Fibroblast of lung (primary cell): ENCODE results near the gene ATXN1. TPM values are rescaled to one million over a fixed set of nuclear protein-coding genes. Genes with fewer than 3 reads are reported as not detected.

Source experiments
- DNase-seq, 2 donors: peaks; one replicate each; pipeline versions ENCODE4 v3.0.0 to v3.0.0-alpha.2; 2010; ENCODE audit warnings: low read depth in 2 of 2
- H2AFZ ChIP-seq: 2 replicates; pipeline ENCODE4 v1.5.1; 2012; ENCODE audit warnings: low read length, control low read depth, inconsistent platforms
- H3K27ac ChIP-seq: 2 replicates; pipeline ENCODE4 v1.5.1; 2011; ENCODE audit warnings: low read length, control low read depth; ENCODE audit not compliant: insufficient read depth
- H3K27me3 ChIP-seq: 2 replicates; pipeline ENCODE4 v1.5.1; 2011; ENCODE audit warnings: mild to moderate bottlenecking, low read length; ENCODE audit not compliant: control insufficient read depth, insufficient read depth
- H3K36me3 ChIP-seq: 2 replicates; pipeline ENCODE4 v1.5.1; 2011; ENCODE audit warnings: low read length; ENCODE audit not compliant: control insufficient read depth, insufficient read depth
- H3K4me1 ChIP-seq: 2 replicates; pipeline ENCODE4 v1.5.1; 2011; ENCODE audit warnings: low read length; ENCODE audit not compliant: control insufficient read depth, insufficient read depth; ENCODE audit errors: extremely low read depth
- H3K4me2 ChIP-seq: 2 replicates; pipeline ENCODE4 v1.5.1; 2011; ENCODE audit warnings: low read length, control low read depth; ENCODE audit not compliant: insufficient read depth; ENCODE audit errors: extremely low read depth
- H3K4me3 ChIP-seq, 4 experiments: fragments of 200-600 bp in 1 of 4; sonication (generic) in 1 of 4; replicated peaks in 1 of 4; 2 replicates each; pipeline ENCODE4 v1.5.1; 2011 to 2016; ENCODE audit warnings: low read length in 4 of 4, low read depth in 3 of 4, mild to moderate bottlenecking in 3 of 4, control low read depth in 2 of 4, inconsistent platforms in 1 of 4, mixed read lengths in 1 of 4; ENCODE audit not compliant: insufficient read depth in 1 of 4; ENCODE audit errors: control extremely low read depth in 1 of 4
- H3K79me2 ChIP-seq: 2 replicates; pipeline ENCODE4 v1.5.1; 2012; ENCODE audit warnings: mild to moderate bottlenecking, low read length, inconsistent platforms; ENCODE audit not compliant: control insufficient read depth, insufficient read depth
- H3K9ac ChIP-seq: 2 replicates; pipeline ENCODE4 v1.5.1; 2011; ENCODE audit warnings: mild to moderate bottlenecking, low read length, control low read depth; ENCODE audit not compliant: insufficient read depth
- H3K9me3 ChIP-seq: 2 replicates; pipeline ENCODE4 v1.5.1; 2012; ENCODE audit warnings: low read depth, low read length; ENCODE audit not compliant: control insufficient read depth, insufficient read depth
- H4K20me1 ChIP-seq: 2 replicates; pipeline ENCODE4 v1.5.1; 2011; ENCODE audit warnings: low read length; ENCODE audit not compliant: control insufficient read depth, insufficient read depth; ENCODE audit errors: extremely low read depth
- EZH2 ChIP-seq: IDR thresholded peaks from 2 replicates; pipeline ENCODE4 v1.5.1; 2012; ENCODE audit warnings: low read length, control low read depth, mild to moderate bottlenecking; ENCODE audit errors: missing control alignments
- polyA plus RNA-seq, 2 donors: library from polyadenylated mRNA; depleted of rRNA in 1 of 2; stranded (reverse) in 1 of 2; unstranded in 1 of 2; fragments of >200 nt; gene quantifications; 2 replicates each; pipeline ENCODE4 v1.2.1, GENCODE V29; 2011 to 2012; ENCODE audit warnings: missing spikeins in 1 of 2
- total RNA-seq: library from RNA; depleted of rRNA; stranded (reverse); fragments of >200 nt; gene quantifications from 2 replicates; pipeline ENCODE4 v1.2.1, GENCODE V29; 2014
- TF ChIP-seq, protein P1 (sequence below), 2 donors: IDR thresholded peaks in 1 of 2; conservative IDR thresholded peaks in 1 of 2; 1 replicate in 1 of 2; 2 replicates in 1 of 2; pipeline ENCODE4 v1.5.1; 2011 to 2012; ENCODE audit warnings: low read length in 2 of 2, control low read depth in 1 of 2, inconsistent platforms in 1 of 2, low read depth in 1 of 2, mild to moderate bottlenecking in 1 of 2

ATXN1 gene
- total and polyA plus RNA-seq, 2 donors (not counting 1 experiment from before 2014, with no cell fraction given), result 15.8 to 40.5 TPM

DNA sequence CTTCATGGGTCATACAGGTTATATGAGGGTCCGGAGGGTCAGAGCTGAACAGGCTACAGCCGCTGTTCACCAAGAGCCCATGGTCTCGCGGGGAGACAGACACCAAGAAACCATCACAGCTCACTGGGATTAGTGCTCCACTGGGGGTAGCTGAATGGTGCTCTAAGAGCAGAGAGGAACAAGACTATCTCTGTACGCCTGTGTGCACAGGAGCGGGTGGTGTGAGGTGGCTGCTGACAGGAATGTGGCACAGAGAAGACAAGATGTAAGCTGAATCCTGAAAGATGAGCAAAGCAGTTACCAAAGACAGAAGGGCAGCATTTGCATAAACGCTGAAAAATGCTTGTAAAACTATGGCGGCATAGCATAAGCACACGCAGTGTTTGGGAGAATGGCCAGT is 383.8 kb downstream of the ATXN1 start:
- Histone ChIP-seq H3K4me3 (no peak overlapping the region), H2AFZ (no peak overlapping the region), H3K4me2 (no peak overlapping the region), H3K9me3 (no peaks in the 10 kb centered on the region), H3K9ac (no peak overlapping the region), H3K27ac (no peak overlapping the region), H3K4me1 (no peaks in the 10 kb centered on the region), H4K20me1 (no peaks in the 10 kb centered on the region), H3K79me2 (no peaks in the 10 kb centered on the region), H3K36me3 (no peaks in the 10 kb centered on the region), H3K27me3 (no peaks in the 10 kb centered on the region)
- DNase-seq, result no peak
- no peak for TF ChIP-seq EZH2
- TF ChIP-seq, protein P1, sequence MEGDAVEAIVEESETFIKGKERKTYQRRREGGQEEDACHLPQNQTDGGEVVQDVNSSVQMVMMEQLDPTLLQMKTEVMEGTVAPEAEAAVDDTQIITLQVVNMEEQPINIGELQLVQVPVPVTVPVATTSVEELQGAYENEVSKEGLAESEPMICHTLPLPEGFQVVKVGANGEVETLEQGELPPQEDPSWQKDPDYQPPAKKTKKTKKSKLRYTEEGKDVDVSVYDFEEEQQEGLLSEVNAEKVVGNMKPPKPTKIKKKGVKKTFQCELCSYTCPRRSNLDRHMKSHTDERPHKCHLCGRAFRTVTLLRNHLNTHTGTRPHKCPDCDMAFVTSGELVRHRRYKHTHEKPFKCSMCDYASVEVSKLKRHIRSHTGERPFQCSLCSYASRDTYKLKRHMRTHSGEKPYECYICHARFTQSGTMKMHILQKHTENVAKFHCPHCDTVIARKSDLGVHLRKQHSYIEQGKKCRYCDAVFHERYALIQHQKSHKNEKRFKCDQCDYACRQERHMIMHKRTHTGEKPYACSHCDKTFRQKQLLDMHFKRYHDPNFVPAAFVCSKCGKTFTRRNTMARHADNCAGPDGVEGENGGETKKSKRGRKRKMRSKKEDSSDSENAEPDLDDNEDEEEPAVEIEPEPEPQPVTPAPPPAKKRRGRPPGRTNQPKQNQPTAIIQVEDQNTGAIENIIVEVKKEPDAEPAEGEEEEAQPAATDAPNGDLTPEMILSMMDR (conservative IDR thresholded peaks at IDR 0.05 in 1 of 2, IDR thresholded peaks at IDR 0.05 in 1 of 2; ENCODE audit: low read depth in 1 of 2, low read length in 2 of 2), result no peak

DNA sequence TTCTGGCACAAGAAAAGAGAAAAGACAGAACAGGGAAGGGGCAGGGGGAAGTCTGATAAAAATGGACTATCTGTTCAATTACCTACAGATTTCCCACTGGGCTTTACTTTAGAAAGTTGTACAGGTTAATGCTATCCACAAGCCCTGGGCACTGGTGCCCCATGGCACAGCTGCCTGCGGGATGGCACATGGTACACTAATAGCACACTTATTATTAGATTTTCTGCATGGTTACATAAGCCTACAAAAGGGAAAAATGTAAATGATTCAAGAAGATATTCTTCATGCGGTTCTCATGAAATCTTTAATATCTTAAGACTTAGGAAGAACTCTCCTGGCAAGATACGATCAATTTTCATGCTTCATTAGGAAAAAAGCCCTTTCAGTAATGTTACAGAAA is 385.4 kb downstream of the ATXN1 start:
- H3K9me3 ChIP-seq, result no peaks in the 10 kb centered on the region
- no peak overlapping the region for H3K4me2 ChIP-seq
- H2AFZ ChIP-seq, result no peak overlapping the region
- H3K4me3 ChIP-seq, result no peak overlapping the region
- TF ChIP-seq, protein P1 (conservative IDR thresholded peaks at IDR 0.05 in 1 of 2, IDR thresholded peaks at IDR 0.05 in 1 of 2; ENCODE audit: low read depth in 1 of 2, low read length in 2 of 2), result no peak
- H3K9ac ChIP-seq, result no peak overlapping the region
- H3K27ac ChIP-seq, result no peak overlapping the region
- DNase-seq, result no peak
- no peaks in the 10 kb centered on the region for H3K4me1 ChIP-seq
- H3K79me2 ChIP-seq, result no peaks in the 10 kb centered on the region
- H4K20me1 ChIP-seq, result no peaks in the 10 kb centered on the region
- H3K27me3 ChIP-seq, result no peaks in the 10 kb centered on the region
- no peaks in the 10 kb centered on the region for H3K36me3 ChIP-seq

DNA sequence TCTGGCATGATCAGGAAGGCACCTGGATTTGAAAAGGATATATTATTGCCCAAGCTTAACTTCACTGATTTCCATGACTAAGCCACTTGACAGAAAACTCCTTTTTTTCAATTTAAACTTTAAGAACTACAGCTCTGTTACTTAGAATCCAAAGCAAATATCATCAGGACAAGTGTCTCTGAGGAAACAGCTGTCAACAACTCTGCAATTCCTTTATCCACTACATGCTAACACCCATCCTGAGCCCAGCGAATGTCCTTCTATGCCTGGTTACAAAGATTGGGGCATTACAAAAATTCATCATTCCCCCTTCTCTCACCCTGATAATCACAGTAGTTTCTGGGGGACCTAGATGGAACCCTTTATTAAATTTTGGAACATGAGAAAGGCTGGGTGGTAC is 386.1 kb downstream of the ATXN1 start:
- no peak overlapping the region for H2AFZ ChIP-seq

More for the DNA sequence above, 386.1 kb downstream of the ATXN1 start:
- no peaks in the 10 kb centered on the region for H4K20me1 ChIP-seq
- H3K9ac ChIP-seq, result no peak overlapping the region
- no peaks in the 10 kb centered on the region for H3K36me3 ChIP-seq
- no peaks in the 10 kb centered on the region for H3K27me3 ChIP-seq
- no peak for DNase-seq
- no peaks in the 10 kb centered on the region for H3K4me1 ChIP-seq
- H3K4me3 ChIP-seq, result no peak overlapping the region
- no peak overlapping the region for H3K4me2 ChIP-seq
- H3K27ac ChIP-seq, result no peak overlapping the region
- TF ChIP-seq, protein P1 (conservative IDR thresholded peaks at IDR 0.05 in 1 of 2, IDR thresholded peaks at IDR 0.05 in 1 of 2; ENCODE audit: low read depth in 1 of 2, low read length in 2 of 2), result no peak
- no peak for TF ChIP-seq EZH2
- no peaks in the 10 kb centered on the region for H3K9me3 ChIP-seq
- H3K79me2 ChIP-seq, result no peaks in the 10 kb centered on the region
